NCI-H187 (cell line): ENCODE measurements around the gene SLC23A3.

Source experiments
- DNase-seq, 2 experiments: peaks; one replicate each; lab custom pipeline; 2025; lab: John Stamatoyannopoulos, UW

SLC23A3 gene, protein sequence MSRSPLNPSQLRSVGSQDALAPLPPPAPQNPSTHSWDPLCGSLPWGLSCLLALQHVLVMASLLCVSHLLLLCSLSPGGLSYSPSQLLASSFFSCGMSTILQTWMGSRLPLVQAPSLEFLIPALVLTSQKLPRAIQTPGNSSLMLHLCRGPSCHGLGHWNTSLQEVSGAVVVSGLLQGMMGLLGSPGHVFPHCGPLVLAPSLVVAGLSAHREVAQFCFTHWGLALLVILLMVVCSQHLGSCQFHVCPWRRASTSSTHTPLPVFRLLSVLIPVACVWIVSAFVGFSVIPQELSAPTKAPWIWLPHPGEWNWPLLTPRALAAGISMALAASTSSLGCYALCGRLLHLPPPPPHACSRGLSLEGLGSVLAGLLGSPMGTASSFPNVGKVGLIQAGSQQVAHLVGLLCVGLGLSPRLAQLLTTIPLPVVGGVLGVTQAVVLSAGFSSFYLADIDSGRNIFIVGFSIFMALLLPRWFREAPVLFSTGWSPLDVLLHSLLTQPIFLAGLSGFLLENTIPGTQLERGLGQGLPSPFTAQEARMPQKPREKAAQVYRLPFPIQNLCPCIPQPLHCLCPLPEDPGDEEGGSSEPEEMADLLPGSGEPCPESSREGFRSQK

DNA sequence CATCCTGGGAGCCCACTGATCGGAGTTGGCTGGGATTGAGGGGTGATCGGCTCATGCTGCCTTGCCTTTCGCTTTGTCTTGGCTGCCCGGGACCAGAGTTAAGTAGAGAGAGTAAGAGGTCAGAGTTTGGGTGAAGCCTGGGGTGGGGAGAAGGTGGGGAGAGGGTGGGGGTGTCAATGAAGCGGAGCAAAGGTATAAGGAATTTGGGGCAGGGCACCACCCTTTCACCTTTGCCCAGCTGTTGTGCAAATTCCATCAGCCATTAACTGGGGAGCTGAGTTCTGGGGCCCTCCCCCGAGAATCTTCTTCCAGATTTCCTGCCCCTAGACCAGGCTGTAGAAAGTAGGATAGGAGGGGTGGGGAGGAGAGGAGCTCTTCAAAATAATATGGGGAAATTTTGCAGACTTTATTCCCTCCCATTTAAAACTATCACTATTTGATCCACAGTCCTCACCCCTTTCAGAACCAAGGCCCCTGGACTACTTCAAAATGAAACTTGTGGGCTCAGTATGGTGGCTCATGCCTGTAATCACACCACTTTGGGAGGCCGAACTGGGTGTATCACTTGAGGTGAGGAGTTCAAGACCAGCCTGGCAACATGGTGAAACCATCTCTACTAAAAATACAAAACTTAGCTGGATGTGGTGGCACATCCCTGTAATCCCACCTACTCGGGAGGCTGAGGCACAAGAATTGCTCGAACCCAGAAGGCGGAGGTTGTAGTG lies at the start of gene SLC23A3:
Gene SLC23A3 (minus strand): TSS at position 100 of the 725 bp plus-strand sequence. CDS start 45 bp downstream, at position 55.
- DNase-seq = no peak

DNA sequence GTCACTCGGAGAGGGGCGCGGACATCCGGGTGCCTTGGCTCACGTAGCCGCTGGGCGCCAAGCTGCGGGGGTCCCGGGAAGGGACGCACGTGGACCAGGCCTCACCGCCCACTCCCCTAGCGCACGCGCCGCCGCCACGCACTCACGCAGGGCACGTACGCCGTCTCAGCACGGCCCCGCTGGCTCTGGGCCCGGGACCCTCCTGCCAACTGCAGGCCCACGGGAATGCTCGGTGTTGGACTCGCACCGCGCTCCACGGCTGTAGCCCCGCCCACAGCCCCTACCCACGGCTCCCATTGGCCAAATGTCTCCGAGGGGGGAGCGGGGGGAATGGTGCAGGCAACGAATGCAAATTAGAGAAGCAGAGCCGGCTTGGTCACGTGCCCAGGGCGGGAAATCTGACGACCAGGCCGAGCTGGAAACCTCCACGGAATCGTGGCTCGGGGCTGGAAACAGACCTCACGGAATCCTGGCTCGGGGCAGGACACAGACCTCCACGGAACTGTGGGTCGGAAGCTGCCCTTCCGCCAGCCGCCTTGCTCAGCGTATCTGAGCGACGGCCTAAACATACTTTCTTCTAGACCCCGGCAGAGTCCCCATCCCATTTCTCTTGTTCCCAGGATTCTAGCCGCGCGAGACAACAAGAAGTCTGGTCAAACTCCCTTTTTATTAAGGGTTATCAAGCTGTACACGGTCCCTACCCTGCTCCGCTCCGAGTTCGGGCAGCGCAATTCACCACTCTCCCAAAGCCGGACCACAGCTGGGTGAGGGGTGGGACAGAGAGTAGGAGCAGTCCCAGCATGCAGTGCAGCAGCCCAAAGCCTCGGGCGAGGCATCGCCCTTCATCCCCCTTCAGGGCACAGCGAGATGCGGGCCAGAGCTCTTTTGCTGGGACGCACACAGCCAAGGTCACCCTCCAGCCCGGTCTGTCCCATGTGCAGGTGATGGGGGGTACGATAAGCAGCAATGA lies 49.2 kb upstream of the SLC23A3 start, which contains the start of gene ABCB6:
Gene ABCB6 (minus strand): TSS at position 227 of the 970 bp plus-strand sequence. CDS start 285 bp downstream, outside the sequence.
- DNase-seq = peak; percentile 38 to 83

- peak in 1 of 2 experiments; percentile 38 for DNase-seq
Observed at GRCh38 chr2:219218217-219218731, 48.4 kb upstream of the SLC23A3 start.

DNA sequence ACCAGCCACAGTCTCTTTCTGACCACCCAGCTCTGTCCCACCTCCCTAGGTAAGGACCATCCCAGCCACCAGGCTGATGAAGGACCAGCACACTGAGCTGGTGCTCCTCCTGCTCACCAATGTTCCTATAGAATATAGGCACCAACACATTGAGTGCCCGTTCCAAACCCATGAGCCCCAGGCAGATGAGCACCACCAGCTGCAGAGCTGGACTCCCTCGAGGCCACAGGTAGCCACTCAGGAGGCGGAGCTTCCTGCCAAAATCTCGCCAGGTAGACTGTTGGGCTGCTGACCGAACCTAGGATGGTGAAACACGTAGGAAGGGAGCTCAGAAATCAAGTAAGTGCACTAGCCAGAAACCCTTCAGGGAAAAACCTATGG lies 46.7 kb upstream of the SLC23A3 start:
- no peak for DNase-seq

DNA sequence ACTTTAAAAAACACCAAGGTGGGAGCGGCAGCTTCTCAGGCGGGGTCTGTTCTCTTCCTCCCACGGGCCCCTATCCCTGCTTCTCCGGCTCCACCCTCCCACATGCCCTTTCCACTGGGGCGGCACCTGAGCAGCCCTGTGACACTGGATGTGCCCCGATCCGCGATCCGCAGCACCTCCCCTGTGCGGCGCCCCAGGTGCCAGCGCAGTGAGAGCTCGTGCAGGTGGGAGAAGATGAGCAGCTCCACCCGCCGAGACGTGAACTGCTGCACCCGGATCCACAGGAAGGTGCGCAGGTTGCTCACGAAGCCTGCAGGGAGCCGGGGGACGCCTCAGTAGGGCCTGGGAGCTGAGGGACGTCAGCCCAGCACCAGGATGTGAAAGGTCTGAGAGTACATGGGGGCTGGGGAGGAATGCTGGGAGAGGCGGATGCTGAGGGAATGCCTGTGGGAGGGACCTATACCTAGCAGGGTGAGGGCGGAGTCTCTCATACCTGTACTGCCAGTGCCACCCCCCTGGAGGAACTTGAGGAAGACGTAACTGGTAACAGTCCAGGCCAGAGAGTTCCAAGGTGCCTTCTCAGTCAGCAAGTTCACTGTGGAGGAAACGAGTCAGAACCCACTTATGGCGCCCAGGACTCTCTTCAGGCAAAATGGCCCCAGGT lies 46.2 kb upstream of the SLC23A3 start:
- no peak for DNase-seq

- no peak for DNase-seq
Observed at GRCh38 chr2:219214786-219215185, 45.0 kb upstream of the SLC23A3 start.

DNA sequence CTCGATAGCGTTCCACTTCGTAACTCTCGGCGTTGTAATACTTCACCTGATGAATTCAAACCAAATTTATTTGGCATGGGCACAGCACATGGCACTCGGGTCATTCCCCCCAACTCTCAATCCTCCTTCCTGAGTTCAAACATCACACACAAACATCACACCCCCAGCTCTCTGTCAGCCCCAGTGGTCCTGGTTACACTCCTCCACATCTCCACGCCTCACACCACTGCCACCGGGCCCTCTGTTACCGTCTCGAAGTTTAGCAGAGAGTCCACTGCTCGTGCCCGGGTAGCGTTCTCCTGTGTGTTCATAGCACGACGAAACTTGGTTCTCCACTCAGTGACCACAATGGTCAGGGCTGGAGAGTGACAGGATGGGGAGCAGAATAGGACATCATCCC lies 44.3 kb upstream of the SLC23A3 start:
- DNase-seq = no peak

GRCh38 chr2:219213486-219214071 lies 43.8 kb upstream of the SLC23A3 start:
- DNase-seq = no peak

DNA sequence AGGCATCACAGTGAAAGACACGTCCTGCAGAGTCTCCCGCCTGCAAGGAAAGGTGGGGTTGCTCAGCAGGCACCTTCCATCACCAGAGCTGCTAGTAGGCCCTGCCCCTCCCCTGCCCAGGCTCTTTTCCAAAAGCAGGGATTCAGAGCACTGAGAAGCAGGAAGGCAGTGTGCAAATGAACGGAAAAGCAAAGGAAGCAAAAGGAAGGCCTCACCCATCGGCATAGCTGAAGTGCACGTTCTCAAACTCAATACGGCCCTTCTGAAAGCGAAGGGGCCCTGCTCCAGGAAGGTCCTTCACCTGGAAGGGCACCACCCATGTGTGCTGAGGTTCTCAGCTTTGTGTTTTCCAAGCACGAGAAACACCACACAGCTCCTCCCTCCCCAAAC lies 43.2 kb upstream of the SLC23A3 start:
- no peak for DNase-seq

- no peak for DNase-seq
Observed at GRCh38 chr2:219210886-219211362, 41.1 kb upstream of the SLC23A3 start.

GRCh38 chr2:219210196-219210885 lies 40.5 kb upstream of the SLC23A3 start:
- no peak for DNase-seq

DNA sequence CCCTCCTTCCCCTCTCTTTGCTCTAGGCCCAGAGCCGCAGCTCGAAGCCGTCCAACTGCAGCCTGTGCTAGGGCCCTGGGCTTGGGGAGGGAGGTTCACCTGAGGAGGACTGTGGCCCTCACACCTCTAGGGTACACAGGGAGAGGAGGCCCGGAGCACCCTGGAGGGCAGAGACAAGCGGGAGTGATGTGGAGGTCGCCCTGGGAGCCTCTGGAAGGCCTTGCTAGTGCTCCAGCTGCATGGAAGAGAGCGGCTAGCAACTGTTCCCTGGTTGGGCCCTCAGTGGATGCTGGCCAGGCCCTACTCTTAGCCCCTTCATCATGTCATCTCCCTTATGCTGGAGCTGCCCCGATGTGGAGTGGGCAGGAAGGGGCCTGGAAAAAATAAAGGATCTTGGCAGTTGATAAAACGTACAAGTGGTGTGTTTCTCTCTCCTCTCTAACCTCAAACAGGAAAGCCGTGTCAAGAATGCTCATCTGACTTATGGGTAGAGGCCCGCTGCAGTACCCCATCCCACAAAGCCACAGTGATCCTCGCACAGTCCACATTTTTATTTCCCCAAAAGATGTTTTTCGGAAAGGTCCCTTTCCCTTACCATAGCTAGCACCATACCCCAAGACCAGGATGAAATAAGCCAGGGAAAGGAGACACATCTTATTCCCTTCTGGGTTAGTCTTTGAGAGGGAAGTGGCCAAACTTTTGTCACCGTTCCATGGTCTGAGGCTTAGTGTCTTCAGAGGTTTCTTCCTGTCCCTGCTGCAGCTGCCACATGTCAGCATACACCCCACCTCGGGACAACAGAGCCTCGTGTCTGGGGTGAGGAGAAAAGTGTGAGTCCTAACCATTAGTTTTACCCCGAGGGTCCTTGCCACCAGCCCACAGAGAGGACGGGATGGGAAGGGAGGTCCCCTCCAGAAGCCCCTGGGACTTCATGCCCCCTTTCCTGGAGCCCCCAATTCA lies 39.7 kb upstream of the SLC23A3 start:
- DNase-seq = no peak

DNA sequence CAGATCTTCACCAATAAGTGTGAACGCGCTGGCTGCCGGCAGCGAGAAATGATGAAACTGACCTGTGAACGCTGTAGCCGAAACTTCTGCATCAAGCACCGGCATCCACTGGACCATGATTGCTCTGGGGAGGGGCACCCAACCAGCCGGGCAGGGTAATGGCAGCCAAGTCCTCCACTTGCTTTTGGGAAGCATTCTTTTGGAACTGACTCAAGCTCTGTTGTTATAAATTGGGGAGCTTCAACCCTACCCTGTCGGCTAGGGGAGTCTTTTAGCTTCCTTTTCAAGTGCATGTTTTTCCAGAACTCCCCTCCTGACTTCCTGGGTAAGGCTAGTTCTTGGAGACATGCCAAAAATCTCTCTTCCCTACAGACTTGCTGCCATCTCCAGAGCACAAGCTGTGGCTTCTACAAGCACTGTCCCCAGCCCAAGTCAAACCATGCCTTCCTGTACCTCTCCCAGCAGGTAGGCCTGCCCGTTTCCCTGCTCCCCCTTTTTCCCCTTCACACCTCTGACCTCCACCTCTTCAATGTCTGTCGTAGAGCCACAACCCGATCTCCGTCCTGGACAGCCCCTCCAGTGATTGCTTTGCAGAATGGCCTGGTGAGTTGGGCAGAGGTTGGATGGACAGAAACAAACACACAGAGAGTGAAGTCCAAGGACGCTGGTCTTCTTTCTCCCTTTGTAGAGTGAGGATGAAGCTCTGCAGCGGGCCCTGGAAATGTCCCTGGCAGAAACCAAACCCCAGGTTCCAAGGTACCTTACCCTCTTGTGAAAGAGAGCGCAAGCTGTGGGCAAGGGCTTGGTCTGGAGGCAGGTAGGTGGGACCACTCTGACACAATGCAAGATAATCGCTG lies 38.3 kb upstream of the SLC23A3 start:
- no peak for DNase-seq

DNA sequence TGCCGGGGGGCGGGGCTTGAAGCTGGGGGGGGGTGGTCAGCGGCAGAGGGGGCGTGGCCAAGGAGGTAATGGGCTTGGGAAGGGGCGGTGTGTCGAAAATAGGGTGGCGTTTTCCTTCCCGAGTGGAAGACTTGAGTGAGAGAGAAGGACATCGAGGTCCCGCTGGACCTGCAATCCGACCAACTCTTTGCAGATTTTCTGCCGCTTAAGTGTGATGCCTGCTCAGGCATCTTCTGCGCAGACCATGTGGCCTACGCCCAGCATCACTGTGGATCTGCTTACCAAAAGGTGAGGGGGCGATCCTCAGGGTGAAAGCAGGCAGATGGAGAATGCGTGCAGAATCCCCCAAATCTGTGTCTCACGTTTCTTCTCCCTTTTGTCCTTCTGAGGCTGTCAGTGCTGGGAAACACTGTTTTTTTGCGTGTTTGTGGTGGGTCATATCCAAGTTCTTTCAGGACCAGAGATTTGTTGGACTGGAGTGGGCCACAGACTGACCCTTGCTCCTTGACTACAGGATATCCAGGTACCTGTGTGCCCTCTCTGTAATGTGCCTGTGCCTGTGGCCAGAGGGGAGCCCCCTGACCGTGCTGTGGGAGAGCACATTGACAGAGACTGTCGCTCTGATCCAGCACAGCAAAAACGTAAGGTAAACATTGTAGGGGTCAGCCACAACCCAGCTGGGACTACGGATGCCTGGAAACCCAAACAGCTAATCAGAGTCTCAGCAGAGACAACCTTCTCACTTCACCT lies 37.5 kb upstream of the SLC23A3 start:
- no peak for DNase-seq

GRCh38 chr2:219206328-219207133 lies 36.7 kb upstream of the SLC23A3 start, which contains the start of gene ZFAND2B:
TSS of gene ZFAND2B (plus strand) at chr2:219206782. CDS start at chr2:219206988, 206 bp downstream.
- DNase-seq = peak; percentile 64 to 74

GRCh38 chr2:219205981-219206327 lies 36.1 kb upstream of the SLC23A3 start:
- no peak for DNase-seq
